HEK293 (cell line): ENCODE results near the gene ADGRD1.

Experiments used
- CTCF ChIA-PET: fragments of 350-600 bp; formaldehyde crosslinking; extraction: SDS; loops from one replicate; lab custom pipeline; 2021; ENCODE audit warnings: antibody characterized with exemption; lab: Yijun Ruan, JAX
- POLR2A ChIA-PET: fragments of 300-600 bp; formaldehyde crosslinking; extraction: SDS; loops from one replicate; lab custom pipeline; 2020; ENCODE audit warnings: antibody characterized with exemption, inconsistent platforms; lab: Yijun Ruan, JAX
- H3K27ac ChIP-seq: fragments of 200-500 bp; sonication (Bioruptor generic); 2 replicates; pipeline ENCODE4 v1.5.1; 2014; ENCODE audit warnings: low read depth, low read length, control low read depth, inconsistent platforms; ENCODE audit errors: extremely low read depth
- H3K36me3 ChIP-seq, 2 experiments: fragments of 200-500 bp in 1 of 2; sonication (Bioruptor generic) in 1 of 2; 1 replicate in 1 of 2; 2 replicates in 1 of 2; pipeline ENCODE4 v1.5.1; 2014 to 2017; ENCODE audit warnings: inconsistent platforms in 2 of 2, low read length in 2 of 2; ENCODE audit not compliant: control insufficient read depth in 2 of 2, insufficient read depth in 1 of 2
- H3K4me1 ChIP-seq: fragments of 200-500 bp; sonication (Bioruptor generic); 2 replicates; pipeline ENCODE4 v1.5.1; 2014; ENCODE audit warnings: mild to moderate bottlenecking, low read length, inconsistent platforms; ENCODE audit not compliant: control insufficient read depth, insufficient read depth
- H3K4me3 ChIP-seq: 2 replicates; pipeline ENCODE4 v1.5.1; 2011; ENCODE audit warnings: low read depth, mild to moderate bottlenecking, control low read depth, low read length, moderate library complexity
- H3K9me3 ChIP-seq: fragments of 200-500 bp; sonication (Bioruptor generic); 2 replicates; pipeline ENCODE4 v1.5.1; 2014; ENCODE audit warnings: low read depth, low read length, inconsistent platforms; ENCODE audit not compliant: control insufficient read depth, insufficient read depth
- EGR2 ChIP-seq: fragments of 450-650 bp; formaldehyde crosslinking; IDR thresholded peaks from 2 replicates; pipeline ENCODE4 v1.5.1; 2016; ENCODE audit warnings: low read depth, missing biosample characterization, missing genetic modification characterization
- GFI1B ChIP-seq: fragments of 450-650 bp; formaldehyde crosslinking; IDR thresholded peaks from 2 replicates; pipeline ENCODE4 v1.5.1; 2016; ENCODE audit warnings: missing biosample characterization, missing genetic modification characterization
- GLI4 ChIP-seq: fragments of 450-650 bp; formaldehyde crosslinking; IDR thresholded peaks from 2 replicates; pipeline ENCODE4 v1.5.1; 2016; ENCODE audit warnings: missing biosample characterization, missing genetic modification characterization
- REST ChIP-seq: fragments of 450-650 bp; formaldehyde crosslinking; IDR thresholded peaks from 2 replicates; pipeline ENCODE4 v1.5.1; 2016; ENCODE audit warnings: missing biosample characterization, missing genetic modification characterization
- SCRT1 ChIP-seq: fragments of 450-650 bp; formaldehyde crosslinking; IDR thresholded peaks from 2 replicates; pipeline ENCODE4 v1.5.1; 2016; ENCODE audit warnings: missing biosample characterization, missing genetic modification characterization, borderline replicate concordance
- WT1 ChIP-seq: fragments of 450-650 bp; formaldehyde crosslinking; IDR thresholded peaks from 2 replicates; pipeline ENCODE4 v1.5.1; 2016; ENCODE audit warnings: missing biosample characterization, missing genetic modification characterization
- ZBTB6 ChIP-seq: fragments of 450-650 bp; formaldehyde crosslinking; IDR thresholded peaks from 2 replicates; pipeline ENCODE4 v1.5.1; 2017; ENCODE audit warnings: missing biosample characterization, missing genetic modification characterization
- ZFP69B ChIP-seq: fragments of 450-650 bp; formaldehyde crosslinking; IDR thresholded peaks from 2 replicates; pipeline ENCODE4 v1.5.1; 2016; ENCODE audit warnings: missing biosample characterization, missing genetic modification characterization
- ZNF174 ChIP-seq: fragments of 450-650 bp; formaldehyde crosslinking; IDR thresholded peaks from 2 replicates; pipeline ENCODE4 v1.5.0; 2017; ENCODE audit warnings: missing biosample characterization, mild to moderate bottlenecking, missing genetic modification characterization
- ZNF184 ChIP-seq: fragments of 450-650 bp; IDR thresholded peaks from 2 replicates; pipeline ENCODE4 v1.5.1; 2018; ENCODE audit warnings: missing biosample characterization, mild to moderate bottlenecking, missing genetic modification characterization
- ZNF211 ChIP-seq: fragments of 450-650 bp; formaldehyde crosslinking; IDR thresholded peaks from 2 replicates; pipeline ENCODE4 v1.5.1; 2016; ENCODE audit warnings: low read depth, missing biosample characterization, missing genetic modification characterization
- ZNF324 ChIP-seq: fragments of 450-650 bp; formaldehyde crosslinking; IDR thresholded peaks from 2 replicates; pipeline ENCODE4 v1.5.1; 2016; ENCODE audit warnings: missing biosample characterization, missing genetic modification characterization
- ZNF350 ChIP-seq: fragments of 450-650 bp; formaldehyde crosslinking; IDR thresholded peaks from 2 replicates; pipeline ENCODE4 v1.5.0; 2017; ENCODE audit warnings: missing biosample characterization, mild to moderate bottlenecking, missing genetic modification characterization
- ZNF391 ChIP-seq: fragments of 450-650 bp; formaldehyde crosslinking; IDR thresholded peaks from 2 replicates; pipeline ENCODE4 v1.5.1; 2016; ENCODE audit warnings: low read depth, missing biosample characterization, missing genetic modification characterization, borderline replicate concordance
- ZNF404 ChIP-seq: fragments of 450-650 bp; formaldehyde crosslinking; IDR thresholded peaks from 2 replicates; pipeline ENCODE4 v1.5.1; 2017; ENCODE audit warnings: missing biosample characterization, missing genetic modification characterization
- ZNF48 ChIP-seq: fragments of 450-650 bp; formaldehyde crosslinking; IDR thresholded peaks from 2 replicates; pipeline ENCODE4 v1.5.1; 2016; ENCODE audit warnings: missing biosample characterization, missing genetic modification characterization
- ZNF514 ChIP-seq: fragments of 450-650 bp; formaldehyde crosslinking; IDR thresholded peaks from 2 replicates; pipeline ENCODE4 v1.5.1; 2016; ENCODE audit warnings: missing biosample characterization, missing genetic modification characterization
- ZNF548 ChIP-seq: fragments of 450-650 bp; formaldehyde crosslinking; IDR thresholded peaks from 2 replicates; pipeline ENCODE4 v1.5.1; 2016; ENCODE audit warnings: missing biosample characterization, missing genetic modification characterization
- ZNF658 ChIP-seq: fragments of 450-650 bp; formaldehyde crosslinking; IDR thresholded peaks from 2 replicates; pipeline ENCODE4; 2016; ENCODE audit warnings: missing biosample characterization, missing genetic modification characterization
- ZNF677 ChIP-seq: fragments of 450-650 bp; IDR thresholded peaks from 2 replicates; pipeline ENCODE4 v1.5.0; 2018; ENCODE audit warnings: missing biosample characterization, mild to moderate bottlenecking, missing genetic modification characterization, moderate library complexity
- ZNF747 ChIP-seq: fragments of 450-650 bp; formaldehyde crosslinking; IDR thresholded peaks from 2 replicates; pipeline ENCODE4 v1.5.1; 2016; ENCODE audit warnings: missing biosample characterization, missing genetic modification characterization
- ZNF777 ChIP-seq: fragments of 450-650 bp; formaldehyde crosslinking; IDR thresholded peaks from 2 replicates; pipeline ENCODE4 v1.5.1; 2017; ENCODE audit warnings: missing biosample characterization, missing genetic modification characterization, borderline replicate concordance
- ZNF785 ChIP-seq: fragments of 450-650 bp; formaldehyde crosslinking; IDR thresholded peaks from 2 replicates; pipeline ENCODE4 v1.5.1; 2016; ENCODE audit warnings: missing biosample characterization, missing genetic modification characterization
- ZSCAN30 ChIP-seq: fragments of 450-650 bp; IDR thresholded peaks from 2 replicates; pipeline ENCODE4 v1.5.1; 2018; ENCODE audit warnings: missing biosample characterization, mild to moderate bottlenecking, missing genetic modification characterization, moderate library complexity
- TF ChIP-seq, protein P1 (sequence below): fragments of 450-650 bp; formaldehyde crosslinking; IDR thresholded peaks from 2 replicates; pipeline ENCODE4 v1.5.1; 2016; ENCODE audit warnings: missing biosample characterization, missing genetic modification characterization
- TF ChIP-seq, protein P2 (sequence below): fragments of 450-650 bp; formaldehyde crosslinking; IDR thresholded peaks from 2 replicates; pipeline ENCODE4 v1.5.1; 2017; ENCODE audit warnings: missing biosample characterization, missing genetic modification characterization

The ADGRD1 gene

DNA sequence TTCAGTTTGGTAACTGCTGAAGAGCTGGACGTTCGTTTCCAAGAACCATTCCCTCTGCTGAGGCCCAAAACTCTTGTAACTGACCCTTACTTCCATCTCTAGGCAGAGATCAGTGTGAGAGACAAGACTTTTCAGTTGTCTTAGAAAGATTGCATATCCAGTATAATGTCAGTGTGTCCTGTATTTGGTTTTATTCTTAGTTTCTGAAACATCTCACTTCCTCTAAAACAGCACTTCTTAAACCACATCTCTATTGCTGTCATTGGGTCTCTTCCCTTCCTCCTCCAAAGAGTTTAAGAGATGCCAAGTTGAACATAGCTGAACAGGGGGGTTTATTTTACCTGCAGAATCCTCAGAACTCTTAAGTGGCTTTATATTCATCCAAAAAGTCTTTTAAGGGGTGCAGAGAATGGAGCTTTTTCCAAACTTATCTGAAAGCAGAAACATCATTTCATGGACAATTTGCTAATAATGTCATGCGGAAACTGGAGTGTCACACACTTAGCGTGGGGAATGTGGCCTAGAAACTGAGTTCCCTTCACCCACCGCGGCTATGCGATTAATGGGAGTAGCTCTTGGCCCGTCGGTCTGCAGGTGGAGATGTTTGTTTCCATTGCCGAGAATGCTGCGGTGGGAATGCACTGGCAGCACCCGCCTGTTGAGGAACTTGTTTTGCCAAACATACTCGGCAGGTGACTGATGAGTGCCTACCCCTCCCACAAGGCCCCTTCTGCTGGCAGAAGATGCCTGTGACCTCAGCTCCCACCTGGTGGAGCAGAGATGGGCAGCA, 148.2 kb downstream of the ADGRD1 start:
- H3K4me1 ChIP-seq: no peaks in the 10 kb centered on the region
- CTCF ChIA-PET: interaction anchor here (0.7 to 0.9 kb wide), 3 partner anchors 12 to 639 kb away, joined by 3 read pairs; no protein-coding TSS in a partner anchor
- H3K36me3 ChIP-seq: no peaks in the 10 kb centered on the region
- TF ChIP-seq WT1 (tag by site-specific recombination) (no peak), ZSCAN30 (no peak), ZNF174 (tag by site-specific recombination) (no peak), ZNF548 (no peak), ZFP69B (tag by site-specific recombination) (no peak), ZNF211 (no peak), ZBTB6 (no peak), ZNF514 (tag by site-specific recombination) (no peak), ZNF777 (tag by site-specific recombination) (no peak), ZNF785 (tag by site-specific recombination) (no peak)
- TF ChIP-seq, protein P1, sequence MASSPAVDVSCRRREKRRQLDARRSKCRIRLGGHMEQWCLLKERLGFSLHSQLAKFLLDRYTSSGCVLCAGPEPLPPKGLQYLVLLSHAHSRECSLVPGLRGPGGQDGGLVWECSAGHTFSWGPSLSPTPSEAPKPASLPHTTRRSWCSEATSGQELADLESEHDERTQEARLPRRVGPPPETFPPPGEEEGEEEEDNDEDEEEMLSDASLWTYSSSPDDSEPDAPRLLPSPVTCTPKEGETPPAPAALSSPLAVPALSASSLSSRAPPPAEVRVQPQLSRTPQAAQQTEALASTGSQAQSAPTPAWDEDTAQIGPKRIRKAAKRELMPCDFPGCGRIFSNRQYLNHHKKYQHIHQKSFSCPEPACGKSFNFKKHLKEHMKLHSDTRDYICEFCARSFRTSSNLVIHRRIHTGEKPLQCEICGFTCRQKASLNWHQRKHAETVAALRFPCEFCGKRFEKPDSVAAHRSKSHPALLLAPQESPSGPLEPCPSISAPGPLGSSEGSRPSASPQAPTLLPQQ: no peak
- TF ChIP-seq, all 188 proteins: peak for 0
- POLR2A ChIA-PET: no interaction called here
- no peak overlapping the region for H3K4me3 ChIP-seq
- H3K27ac ChIP-seq: no peak overlapping the region
- H3K9me3 ChIP-seq: no peaks in the 10 kb centered on the region

- Histone ChIP-seq H3K4me1 (no peaks in the 10 kb centered on the region), H3K4me3 (no peak overlapping the region), H3K9me3 (no peaks in the 10 kb centered on the region), H3K27ac (no peak overlapping the region), H3K36me3 (no peaks in the 10 kb centered on the region)
- ChIA-PET CTCF (interaction anchor here (0.9 to 4.1 kb wide), 3 partner anchors 186 to 639 kb away, joined by 3 to 23 read pairs (median 22); no protein-coding TSS in a partner anchor), POLR2A (no interaction called here)
- TF ChIP-seq ZNF350: no peak
- TF ChIP-seq, protein P2, sequence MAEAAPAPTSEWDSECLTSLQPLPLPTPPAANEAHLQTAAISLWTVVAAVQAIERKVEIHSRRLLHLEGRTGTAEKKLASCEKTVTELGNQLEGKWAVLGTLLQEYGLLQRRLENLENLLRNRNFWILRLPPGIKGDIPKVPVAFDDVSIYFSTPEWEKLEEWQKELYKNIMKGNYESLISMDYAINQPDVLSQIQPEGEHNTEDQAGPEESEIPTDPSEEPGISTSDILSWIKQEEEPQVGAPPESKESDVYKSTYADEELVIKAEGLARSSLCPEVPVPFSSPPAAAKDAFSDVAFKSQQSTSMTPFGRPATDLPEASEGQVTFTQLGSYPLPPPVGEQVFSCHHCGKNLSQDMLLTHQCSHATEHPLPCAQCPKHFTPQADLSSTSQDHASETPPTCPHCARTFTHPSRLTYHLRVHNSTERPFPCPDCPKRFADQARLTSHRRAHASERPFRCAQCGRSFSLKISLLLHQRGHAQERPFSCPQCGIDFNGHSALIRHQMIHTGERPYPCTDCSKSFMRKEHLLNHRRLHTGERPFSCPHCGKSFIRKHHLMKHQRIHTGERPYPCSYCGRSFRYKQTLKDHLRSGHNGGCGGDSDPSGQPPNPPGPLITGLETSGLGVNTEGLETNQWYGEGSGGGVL (tag by site-specific recombination): no peak
- no peak for TF ChIP-seq GLI4 (tag by site-specific recombination)
- no peak for TF ChIP-seq ZNF324 (tag by site-specific recombination)
- TF ChIP-seq GFI1B (tag by site-specific recombination): no peak
- no peak for TF ChIP-seq ZNF184
- no peak for TF ChIP-seq ZNF404
- no peak for TF ChIP-seq ZNF677
- TF ChIP-seq REST (tag by site-specific recombination): no peak
- no peak for TF ChIP-seq ZNF747 (tag by site-specific recombination)
- TF ChIP-seq ZNF48 (tag by site-specific recombination): no peak
- TF ChIP-seq EGR2 (tag by site-specific recombination): no peak
- TF ChIP-seq SCRT1 (tag by site-specific recombination): no peak
- TF ChIP-seq ZNF391 (tag by site-specific recombination): no peak
- TF ChIP-seq ZNF658 (tag by site-specific recombination): no peak
These were observed 148.8 kb downstream of the ADGRD1 start for GRCh38 chr12:131102493-131102931.
